MM.1S (cell line): ENCODE data around the gene SLC36A1.

Experiments used
- DNase-seq: peaks from one replicate; pipeline ENCODE4 v3.0.0-alpha.2; 2015
- H2AFZ ChIP-seq: fragments of 300-600 bp; sonication (generic); 2 replicates; pipeline ENCODE4 v1.6.0; 2016; ENCODE audit warnings: antibody characterized with exemption, low read length
- H3F3A ChIP-seq: fragments of 300-600 bp; sonication (generic); 2 replicates; pipeline ENCODE4 v1.6.1; 2016; ENCODE audit warnings: mild to moderate bottlenecking, antibody characterized with exemption, low read length, moderate library complexity, mixed read lengths; ENCODE audit not compliant: insufficient read depth
- H3K27ac ChIP-seq: fragments of 300-600 bp; sonication (generic); 2 replicates; pipeline ENCODE4 v1.5.1; 2016; ENCODE audit warnings: mild to moderate bottlenecking, low read length
- H3K27me3 ChIP-seq: fragments of 300-600 bp; sonication (generic); replicated peaks from 2 replicates; pipeline ENCODE4 v1.6.0; 2016; ENCODE audit warnings: low read length; ENCODE audit not compliant: insufficient read depth
- H3K36me3 ChIP-seq: fragments of 300-600 bp; sonication (generic); replicated peaks from 2 replicates; pipeline ENCODE4 v1.6.1; 2016; ENCODE audit warnings: mild to moderate bottlenecking, low read length, mixed read lengths; ENCODE audit not compliant: insufficient read depth
- H3K4me1 ChIP-seq: fragments of 300-600 bp; sonication (generic); 2 replicates; pipeline ENCODE4 v1.6.1; 2016; ENCODE audit warnings: low read length, mixed read lengths
- H3K4me2 ChIP-seq: fragments of 300-600 bp; sonication (generic); 2 replicates; pipeline ENCODE4 v1.6.0; 2016; ENCODE audit warnings: low read depth, low read length
- H3K4me3 ChIP-seq: fragments of 300-600 bp; sonication (generic); 2 replicates; pipeline ENCODE4 v1.5.1; 2016; ENCODE audit warnings: low read length, mixed read lengths
- H3K79me2 ChIP-seq: fragments of 300-600 bp; sonication (generic); 2 replicates; pipeline ENCODE4 v1.6.1; 2016; ENCODE audit warnings: mixed run types, low read length, mixed read lengths
- H3K9ac ChIP-seq: fragments of 300-600 bp; sonication (generic); 2 replicates; pipeline ENCODE4 v1.6.1; 2016; ENCODE audit warnings: low read length, mixed read lengths
- H3K9me2 ChIP-seq: fragments of 300-600 bp; sonication (generic); replicated peaks from 2 replicates; pipeline ENCODE4 v1.6.1; 2016; ENCODE audit warnings: mild to moderate bottlenecking, low read length, mixed read lengths; ENCODE audit not compliant: insufficient read depth
- H3K9me3 ChIP-seq: fragments of 300-600 bp; sonication (generic); replicated peaks from 2 replicates; pipeline ENCODE4 v1.6.1; 2016; ENCODE audit warnings: mild to moderate bottlenecking, low read length, mixed read lengths; ENCODE audit not compliant: insufficient read depth
- H4K20me1 ChIP-seq: fragments of 300-600 bp; sonication (generic); 2 replicates; pipeline ENCODE4 v1.6.1; 2016; ENCODE audit warnings: mild to moderate bottlenecking, low read length, moderate library complexity, mixed read lengths; ENCODE audit not compliant: insufficient read depth
- EZH2 ChIP-seq: fragments of 300-600 bp; sonication (generic); optimal IDR thresholded peaks from 2 replicates; pipeline ENCODE3; 2017; ENCODE audit warnings: low read depth, mild to moderate bottlenecking, antibody characterized with exemption, low read length, mixed read lengths
- EZH2phosphoT487 ChIP-seq: fragments of 300-600 bp; sonication (generic); IDR thresholded peaks from 2 replicates; pipeline ENCODE4 v1.6.1; 2018; ENCODE audit warnings: antibody characterized with exemption, low read length
- TF ChIP-seq, protein P1 (sequence below): fragments of 300-600 bp; sonication (generic); IDR thresholded peaks from 2 replicates; pipeline ENCODE4 v1.5.1; 2016; ENCODE audit warnings: antibody characterized with exemption, low read length, mixed read lengths

Gene SLC36A1

DNA sequence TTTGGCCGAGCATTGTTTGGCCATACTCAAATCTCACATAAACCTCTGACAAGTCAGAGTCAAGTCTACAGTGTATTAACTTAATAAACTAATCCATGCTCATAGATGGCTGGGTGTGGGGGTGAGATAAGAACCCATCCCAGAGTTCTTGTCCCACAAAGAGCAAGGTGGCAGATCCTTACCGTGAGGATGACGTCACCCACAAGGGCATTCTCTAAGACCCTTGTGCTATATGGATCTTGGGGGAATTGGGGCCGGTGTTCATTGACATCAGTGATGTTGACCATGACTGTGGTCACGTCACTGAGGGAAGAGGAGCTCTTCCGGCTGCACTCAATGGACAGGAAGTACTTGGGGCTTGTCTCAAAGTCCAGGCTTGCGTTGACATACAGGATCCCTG lies 81.6 kb downstream of the SLC36A1 start:
- Histone ChIP-seq H3K27ac (no peak overlapping the region), H3K9me3 (no peaks in the 10 kb centered on the region), H3K4me2 (no peak overlapping the region), H3K9ac (no peak overlapping the region), H3K4me1 (no peaks in the 10 kb centered on the region), H4K20me1 (no peaks in the 10 kb centered on the region), H3K9me2 (no peaks in the 10 kb centered on the region), H3F3A (no peaks in the 10 kb centered on the region), H2AFZ (no peak overlapping the region), H3K36me3 (no peaks in the 10 kb centered on the region), H3K27me3 (no peaks in the 10 kb centered on the region), H3K4me3 (no peak overlapping the region), H3K79me2 (no peaks in the 10 kb centered on the region)
- TF ChIP-seq, protein P1, sequence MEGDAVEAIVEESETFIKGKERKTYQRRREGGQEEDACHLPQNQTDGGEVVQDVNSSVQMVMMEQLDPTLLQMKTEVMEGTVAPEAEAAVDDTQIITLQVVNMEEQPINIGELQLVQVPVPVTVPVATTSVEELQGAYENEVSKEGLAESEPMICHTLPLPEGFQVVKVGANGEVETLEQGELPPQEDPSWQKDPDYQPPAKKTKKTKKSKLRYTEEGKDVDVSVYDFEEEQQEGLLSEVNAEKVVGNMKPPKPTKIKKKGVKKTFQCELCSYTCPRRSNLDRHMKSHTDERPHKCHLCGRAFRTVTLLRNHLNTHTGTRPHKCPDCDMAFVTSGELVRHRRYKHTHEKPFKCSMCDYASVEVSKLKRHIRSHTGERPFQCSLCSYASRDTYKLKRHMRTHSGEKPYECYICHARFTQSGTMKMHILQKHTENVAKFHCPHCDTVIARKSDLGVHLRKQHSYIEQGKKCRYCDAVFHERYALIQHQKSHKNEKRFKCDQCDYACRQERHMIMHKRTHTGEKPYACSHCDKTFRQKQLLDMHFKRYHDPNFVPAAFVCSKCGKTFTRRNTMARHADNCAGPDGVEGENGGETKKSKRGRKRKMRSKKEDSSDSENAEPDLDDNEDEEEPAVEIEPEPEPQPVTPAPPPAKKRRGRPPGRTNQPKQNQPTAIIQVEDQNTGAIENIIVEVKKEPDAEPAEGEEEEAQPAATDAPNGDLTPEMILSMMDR, result no peak
- no peak for TF ChIP-seq EZH2phosphoT487
- TF ChIP-seq EZH2, result no peak
- no peak for DNase-seq

DNA sequence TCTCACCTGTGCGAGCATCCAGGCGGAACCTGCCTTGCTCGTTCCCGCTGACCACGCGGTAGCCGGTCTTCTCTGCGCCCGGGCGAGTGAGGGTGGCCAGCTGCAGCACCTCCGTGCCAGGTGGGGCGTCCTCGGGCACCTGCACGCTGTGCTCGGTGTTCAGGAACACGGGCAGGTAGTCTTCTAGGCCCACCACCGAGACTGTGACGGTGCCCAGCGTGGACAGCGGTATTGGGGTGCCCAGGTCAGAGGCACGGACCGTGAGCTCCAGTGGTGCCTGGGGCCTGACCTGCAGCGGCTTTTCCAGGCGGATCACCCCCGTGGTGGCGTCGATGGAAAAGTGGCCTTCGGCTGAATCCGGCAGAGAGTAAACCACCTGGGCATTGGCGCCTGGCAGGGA lies 84.2 kb downstream of the SLC36A1 start:
- H3K27me3 ChIP-seq, result no peaks in the 10 kb centered on the region
- H2AFZ ChIP-seq, result no peak overlapping the region
- H3K9ac ChIP-seq, result no peak overlapping the region
- DNase-seq, result no peak
- H3K4me1 ChIP-seq, result no peaks in the 10 kb centered on the region
- H3K9me3 ChIP-seq, result no peaks in the 10 kb centered on the region
- H3K4me2 ChIP-seq, result no peak overlapping the region
- no peaks in the 10 kb centered on the region for H3K79me2 ChIP-seq
- no peaks in the 10 kb centered on the region for H3F3A ChIP-seq
- no peak overlapping the region for H3K27ac ChIP-seq
- H3K9me2 ChIP-seq, result no peaks in the 10 kb centered on the region
- H4K20me1 ChIP-seq, result no peaks in the 10 kb centered on the region
- TF ChIP-seq EZH2 (no peak), EZH2phosphoT487 (no peak)
- TF ChIP-seq, protein P1, result no peak
- H3K36me3 ChIP-seq, result no peaks in the 10 kb centered on the region
- H3K4me3 ChIP-seq, result no peak overlapping the region

DNA sequence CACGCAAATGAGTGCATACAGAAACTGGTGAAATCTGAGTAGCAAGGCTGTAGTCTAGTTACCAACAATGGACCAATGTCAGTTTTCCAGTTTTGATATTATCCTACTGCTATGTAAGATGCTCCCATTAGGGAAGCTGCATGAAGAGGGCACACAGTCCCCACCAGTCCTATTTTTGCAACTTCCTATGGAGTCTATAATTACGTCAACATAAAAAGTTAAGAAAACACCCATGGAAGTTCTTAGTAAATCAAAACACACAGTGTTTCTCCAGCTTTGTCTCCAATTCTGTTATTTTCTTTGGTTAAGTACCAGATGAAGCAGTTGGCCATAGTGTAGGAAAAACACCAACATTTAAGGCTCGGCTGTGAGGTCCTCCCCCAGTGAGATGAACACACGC lies 85.0 kb downstream of the SLC36A1 start:
- H3K9me2 ChIP-seq, result no peaks in the 10 kb centered on the region
- H4K20me1 ChIP-seq, result no peaks in the 10 kb centered on the region
- H3K4me1 ChIP-seq, result no peaks in the 10 kb centered on the region
- no peaks in the 10 kb centered on the region for H3K79me2 ChIP-seq
- no peak overlapping the region for H2AFZ ChIP-seq
- no peaks in the 10 kb centered on the region for H3F3A ChIP-seq
- no peak overlapping the region for H3K9ac ChIP-seq
- H3K27me3 ChIP-seq, result no peaks in the 10 kb centered on the region
- H3K27ac ChIP-seq, result no peak overlapping the region
- no peak for DNase-seq
- H3K4me2 ChIP-seq, result no peak overlapping the region
- no peak overlapping the region for H3K4me3 ChIP-seq
- H3K9me3 ChIP-seq, result no peaks in the 10 kb centered on the region
- TF ChIP-seq EZH2 (no peak), EZH2phosphoT487 (no peak)
- TF ChIP-seq, protein P1, result no peak
- H3K36me3 ChIP-seq, result no peaks in the 10 kb centered on the region
